Effector CD4-positive, alpha-beta T cell (primary cell): ENCODE data around the gene NOX3. TPM values are rescaled to one million over a fixed set of nuclear protein-coding genes. Genes with fewer than 3 reads are reported as not detected.
"Not testable (repeated sequence)": the region's sequence is repeated elsewhere in the genome, so short reads cannot be mapped to it uniquely, and the experiment has no call there.

Source experiments
- DNase-seq: peaks from one replicate; pipeline ENCODE4 v3.0.0-alpha.2; 2020
- total RNA-seq: gene quantifications from one replicate; lab custom pipeline; 2026; lab: John Stamatoyannopoulos, UW

NOX3 gene, protein sequence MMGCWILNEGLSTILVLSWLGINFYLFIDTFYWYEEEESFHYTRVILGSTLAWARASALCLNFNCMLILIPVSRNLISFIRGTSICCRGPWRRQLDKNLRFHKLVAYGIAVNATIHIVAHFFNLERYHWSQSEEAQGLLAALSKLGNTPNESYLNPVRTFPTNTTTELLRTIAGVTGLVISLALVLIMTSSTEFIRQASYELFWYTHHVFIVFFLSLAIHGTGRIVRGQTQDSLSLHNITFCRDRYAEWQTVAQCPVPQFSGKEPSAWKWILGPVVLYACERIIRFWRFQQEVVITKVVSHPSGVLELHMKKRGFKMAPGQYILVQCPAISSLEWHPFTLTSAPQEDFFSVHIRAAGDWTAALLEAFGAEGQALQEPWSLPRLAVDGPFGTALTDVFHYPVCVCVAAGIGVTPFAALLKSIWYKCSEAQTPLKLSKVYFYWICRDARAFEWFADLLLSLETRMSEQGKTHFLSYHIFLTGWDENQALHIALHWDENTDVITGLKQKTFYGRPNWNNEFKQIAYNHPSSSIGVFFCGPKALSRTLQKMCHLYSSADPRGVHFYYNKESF
- total RNA-seq: not detected

DNA sequence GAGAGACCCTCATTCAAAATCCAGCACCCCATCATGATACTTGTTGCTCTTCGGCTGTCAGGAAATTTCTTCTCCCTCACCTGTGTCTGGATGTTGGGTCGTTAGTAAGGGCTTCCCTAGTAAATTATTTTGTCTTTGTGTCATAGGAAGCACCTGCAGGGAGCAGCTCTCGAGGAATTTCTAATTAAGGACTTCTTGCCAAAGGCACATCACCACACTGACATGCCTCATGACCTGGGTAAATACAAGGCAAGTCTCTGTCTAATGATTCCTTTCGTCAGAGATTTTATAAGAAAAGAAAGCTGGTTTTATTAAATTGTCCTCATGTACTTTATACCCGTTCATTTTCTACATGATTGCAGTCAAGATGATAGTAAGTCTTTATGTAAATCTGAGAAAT is at the start of gene NOX3:
Gene NOX3, minus strand, starts transcription at position 74 of the 400 bp plus-strand sequence. Its CDS starts 39 bp downstream, at position 35.
- DNase-seq: no peak

DNA sequence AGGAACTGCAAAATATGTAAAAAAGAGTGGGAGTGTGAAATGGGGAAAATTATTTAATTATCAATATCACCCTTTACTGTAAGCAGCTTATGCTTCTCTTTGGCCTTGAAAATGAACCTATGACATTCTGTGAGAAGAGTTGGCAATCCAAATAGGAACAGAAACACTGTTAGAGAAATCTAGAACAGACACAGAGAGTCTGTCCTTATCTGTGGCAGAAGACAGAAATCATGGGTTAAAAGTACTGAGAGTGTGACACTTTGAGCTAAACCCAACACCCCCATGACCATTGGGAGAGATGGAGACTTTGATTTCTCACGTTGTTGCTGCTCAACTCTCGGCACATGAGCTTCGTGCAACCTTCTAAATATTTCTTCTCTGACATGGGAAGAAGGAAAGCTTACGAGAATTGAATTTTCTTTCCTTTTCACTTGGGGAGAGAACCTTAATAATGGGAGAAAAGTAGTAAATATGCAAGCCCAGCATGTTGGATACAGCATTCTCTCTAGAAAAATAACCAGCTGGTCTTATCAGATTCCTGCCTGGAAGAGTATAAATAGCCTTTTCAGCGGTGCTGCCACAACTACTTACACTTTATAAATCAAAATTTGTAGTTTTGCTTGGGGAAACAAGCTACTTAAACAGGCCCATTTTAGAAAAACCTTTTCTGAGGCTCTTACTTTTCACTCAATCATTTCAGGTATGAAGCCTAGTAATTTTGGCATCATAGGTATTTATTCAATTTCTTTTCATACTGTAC is 49.4 kb upstream of the NOX3 start:
- no peak for DNase-seq

DNA sequence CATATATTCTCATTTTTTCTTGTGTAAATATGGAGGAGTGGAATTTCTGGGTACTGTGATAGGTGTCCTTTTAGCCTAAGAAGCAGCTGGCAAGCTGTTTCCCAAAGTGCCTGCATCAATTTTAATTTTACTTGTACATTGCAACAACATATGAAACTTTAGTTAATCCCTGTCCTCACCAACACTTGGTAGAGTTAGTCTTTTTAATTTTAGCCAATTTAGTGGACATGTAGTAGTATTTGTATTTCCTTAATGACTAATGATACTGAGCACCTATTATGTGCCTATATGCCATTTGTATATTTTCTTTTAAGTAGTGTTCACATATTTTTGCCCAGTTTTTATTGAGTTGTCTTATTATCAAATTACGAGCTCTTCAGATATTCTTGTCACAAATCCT is 46.8 kb upstream of the NOX3 start:
- no peak for DNase-seq

DNA sequence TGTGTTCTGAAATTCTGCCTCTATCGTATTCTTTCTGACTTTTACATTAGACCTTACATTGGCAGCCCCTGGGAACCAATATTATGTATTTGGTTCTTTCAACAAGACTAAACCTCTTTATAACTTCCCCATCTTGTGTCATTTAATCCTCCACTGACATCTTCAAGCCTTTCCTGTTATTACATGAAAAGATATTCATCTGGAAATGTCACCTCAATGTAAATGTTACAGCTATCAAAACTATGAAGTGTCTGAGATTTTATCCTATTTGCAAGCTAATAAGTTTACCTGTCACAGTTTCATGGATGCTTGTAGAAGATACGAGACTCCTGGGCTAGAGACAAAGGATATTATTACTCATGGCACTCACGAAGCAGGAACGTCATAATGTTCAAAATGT is 43.9 kb upstream of the NOX3 start:
- DNase-seq: no peak

DNA sequence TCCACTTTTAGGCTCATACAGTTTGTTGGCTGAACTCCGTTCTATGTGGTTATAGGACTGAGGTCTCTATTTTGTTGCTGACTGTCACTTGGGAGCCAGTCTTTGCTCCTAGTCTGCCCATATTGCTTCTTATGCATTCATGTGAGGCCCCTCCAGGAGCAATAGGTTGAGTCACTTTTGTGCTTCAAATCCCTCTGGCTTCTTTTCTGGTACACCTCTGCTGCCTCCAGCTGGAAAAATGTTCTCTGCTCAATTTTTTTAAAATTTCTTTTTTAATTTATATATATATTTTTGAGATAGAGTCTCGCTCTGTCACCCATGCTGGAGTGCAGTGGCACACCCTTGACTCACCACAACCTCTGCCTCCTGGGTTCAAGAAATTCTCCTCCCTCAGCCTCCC is 42.7 kb upstream of the NOX3 start:
- no peak for DNase-seq

DNA sequence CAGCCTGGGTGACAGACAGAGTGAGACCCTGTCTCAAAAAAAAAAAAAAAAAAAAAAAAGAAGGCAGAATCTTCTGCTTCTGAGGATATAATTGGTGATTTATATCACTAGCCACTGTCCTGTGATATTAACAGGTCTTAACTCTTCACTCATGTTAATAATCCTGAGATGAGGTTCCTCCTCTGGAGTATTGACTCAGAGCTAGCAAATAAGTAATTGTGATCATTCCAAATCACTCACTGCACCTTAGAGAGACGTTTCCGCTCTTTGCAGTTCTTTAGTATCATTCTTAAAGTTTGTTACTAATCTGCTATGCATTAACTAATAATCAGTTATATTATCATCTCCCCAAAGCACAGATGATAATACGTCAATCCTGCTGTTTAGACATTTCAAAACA is 41.6 kb upstream of the NOX3 start:
- no peak for DNase-seq

DNA sequence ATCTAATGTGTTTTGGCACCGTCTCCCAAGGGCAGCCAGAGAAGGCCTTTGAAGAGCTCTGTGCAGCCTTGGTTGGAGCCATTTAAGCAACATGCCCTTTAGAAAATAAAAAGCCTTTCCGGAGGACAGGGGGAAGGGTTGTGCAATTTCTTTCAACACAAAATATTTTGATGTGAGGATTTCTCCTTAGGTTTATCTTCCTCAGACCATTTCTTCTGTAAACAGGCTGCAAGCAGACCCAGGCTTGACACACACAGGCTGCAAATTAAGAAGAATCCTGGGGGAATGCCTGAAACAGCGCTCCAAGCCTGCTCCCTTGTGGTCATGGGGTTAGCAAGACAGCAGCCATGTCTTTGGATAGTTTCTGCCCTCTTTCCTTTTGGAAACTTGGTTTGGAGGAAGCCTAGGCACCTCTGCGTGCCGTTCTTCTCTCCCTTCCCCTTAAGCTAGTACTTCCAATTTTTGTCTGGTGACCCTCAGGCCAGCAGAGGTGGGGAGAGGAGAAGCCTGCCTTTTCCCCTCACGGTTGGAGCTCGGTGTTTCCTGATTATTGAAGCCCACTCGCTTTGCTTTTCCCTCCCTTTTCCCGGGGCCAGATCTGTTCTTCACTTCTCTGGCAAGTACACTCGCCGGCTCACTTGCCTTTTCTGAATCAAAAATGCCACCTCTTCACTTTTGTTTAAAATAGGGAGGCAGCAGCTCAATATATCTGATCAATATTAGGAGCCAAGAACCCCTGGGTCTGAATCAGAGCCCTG is 39.6 kb upstream of the NOX3 start:
- no peak for DNase-seq

DNA sequence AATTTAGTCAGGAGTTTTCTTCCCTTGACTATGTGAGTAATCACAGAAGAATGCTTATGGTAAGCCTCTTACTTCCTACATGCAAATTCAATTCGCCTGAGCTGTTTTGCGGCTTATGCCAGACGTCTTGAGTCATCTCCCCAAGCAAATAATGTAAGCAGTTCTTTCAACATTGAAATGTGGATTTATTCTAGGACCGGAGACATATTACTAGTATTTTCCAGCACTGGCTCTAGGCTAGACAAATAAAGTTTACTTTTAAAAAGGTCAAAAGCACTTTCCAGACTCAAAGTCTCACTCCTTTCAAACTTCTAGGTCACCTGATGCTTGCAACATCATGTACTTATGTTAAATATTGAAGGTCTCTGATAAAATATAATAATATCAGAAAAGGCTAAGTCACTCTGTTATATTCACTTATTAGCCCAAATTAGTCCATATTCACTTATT is 38.1 kb upstream of the NOX3 start:
- DNase-seq: no peak

DNA sequence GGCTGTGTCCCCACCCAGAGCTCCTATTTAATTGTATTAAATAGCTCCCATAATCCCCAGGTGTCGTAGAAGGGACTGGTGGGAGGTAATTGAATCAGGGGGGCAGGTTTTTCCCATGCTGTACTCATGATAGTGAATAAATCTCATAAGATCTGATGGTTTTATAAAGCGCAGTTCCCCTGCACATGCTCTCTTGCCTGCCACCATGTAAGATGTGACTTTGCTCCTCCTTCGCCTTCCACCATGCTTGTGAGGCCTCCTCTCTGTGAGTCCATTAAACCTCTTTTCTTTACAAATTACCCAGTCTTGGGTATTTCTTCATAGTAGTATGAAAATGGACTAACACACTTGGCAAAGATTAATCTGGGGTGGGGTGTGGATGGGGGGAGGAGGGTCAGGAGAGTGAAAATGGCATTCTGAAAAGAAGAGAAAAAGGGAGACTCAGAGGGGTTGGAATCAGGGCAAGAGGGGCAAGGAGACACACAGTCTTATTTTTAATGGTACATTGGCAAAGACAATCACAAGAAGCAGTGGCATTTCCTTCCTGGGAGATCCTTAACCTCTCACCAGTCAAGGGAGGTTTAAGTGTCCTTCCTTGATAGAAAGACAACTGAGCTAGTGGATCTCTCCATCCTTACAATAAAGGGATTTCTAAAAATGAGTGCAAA is 37.5 kb upstream of the NOX3 start:
- no peak for DNase-seq

DNA sequence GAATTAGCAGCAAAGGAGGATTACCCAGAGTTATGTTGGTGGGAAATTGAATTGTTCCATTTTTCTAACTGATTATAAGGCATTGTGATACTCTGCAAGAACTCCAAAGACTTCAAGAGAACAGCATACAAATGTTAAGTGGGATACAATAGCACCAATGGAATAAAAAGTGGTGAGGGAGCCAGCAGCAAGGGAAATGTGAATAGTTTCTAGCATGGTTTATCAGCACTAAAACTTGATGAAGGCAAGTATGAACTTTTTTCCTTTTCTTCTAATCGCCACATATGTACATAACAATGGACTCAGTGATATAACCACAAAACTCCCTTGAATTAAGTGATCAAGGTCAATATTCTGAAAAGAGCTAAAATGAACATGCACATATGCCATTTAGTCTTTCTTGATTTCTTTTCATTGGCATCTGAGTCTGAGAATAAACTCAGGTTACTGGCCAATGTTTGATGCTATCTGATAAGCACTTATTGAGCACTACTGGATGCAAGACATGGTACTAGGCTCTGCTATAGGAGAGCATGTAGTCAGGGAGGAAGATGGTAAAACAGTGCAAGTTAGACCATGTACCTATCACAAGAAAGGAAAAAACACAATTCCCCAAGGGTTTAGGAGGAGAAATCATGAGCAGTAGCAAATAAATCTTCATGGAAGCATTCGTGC is 36.6 kb upstream of the NOX3 start:
- DNase-seq: no peak

DNA sequence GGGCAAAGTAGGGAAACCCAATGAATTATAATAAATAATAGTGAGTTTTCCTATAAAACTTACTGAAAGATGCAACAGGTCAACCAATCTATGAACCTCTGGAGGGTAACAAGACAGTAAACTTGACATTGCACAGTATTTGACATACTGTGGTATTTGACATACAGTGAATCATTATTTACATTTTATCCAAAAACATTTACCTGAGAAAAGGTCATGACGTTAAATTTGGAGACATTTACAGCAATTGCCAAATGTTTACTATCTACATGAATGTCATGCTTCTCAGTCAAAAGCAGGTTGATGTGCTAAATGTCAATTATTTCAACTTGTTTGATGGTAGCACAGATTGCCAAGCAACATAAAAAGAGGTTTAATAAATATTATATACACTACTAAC is 35.8 kb upstream of the NOX3 start:
- DNase-seq: no peak

DNA sequence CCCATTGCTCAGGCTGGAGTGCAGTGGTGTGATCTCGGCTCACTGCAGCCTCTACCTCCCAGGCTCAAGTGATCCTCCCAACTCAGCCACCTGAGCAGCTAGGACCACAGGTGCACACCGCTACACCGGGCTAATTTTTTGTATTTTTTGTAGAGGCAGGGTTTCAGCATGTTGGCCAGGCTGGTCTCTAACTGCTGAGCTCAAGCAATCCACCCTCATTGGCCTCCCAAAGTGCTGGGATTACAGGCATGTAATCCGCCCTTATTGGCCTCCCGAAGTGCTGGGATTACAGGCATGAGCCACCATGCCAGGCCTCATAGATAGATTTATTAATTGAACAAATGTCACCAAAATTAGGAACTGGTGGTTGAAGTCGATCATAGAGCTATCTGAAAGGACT is 32.6 kb upstream of the NOX3 start:
- DNase-seq: not testable (repeated sequence)

DNA sequence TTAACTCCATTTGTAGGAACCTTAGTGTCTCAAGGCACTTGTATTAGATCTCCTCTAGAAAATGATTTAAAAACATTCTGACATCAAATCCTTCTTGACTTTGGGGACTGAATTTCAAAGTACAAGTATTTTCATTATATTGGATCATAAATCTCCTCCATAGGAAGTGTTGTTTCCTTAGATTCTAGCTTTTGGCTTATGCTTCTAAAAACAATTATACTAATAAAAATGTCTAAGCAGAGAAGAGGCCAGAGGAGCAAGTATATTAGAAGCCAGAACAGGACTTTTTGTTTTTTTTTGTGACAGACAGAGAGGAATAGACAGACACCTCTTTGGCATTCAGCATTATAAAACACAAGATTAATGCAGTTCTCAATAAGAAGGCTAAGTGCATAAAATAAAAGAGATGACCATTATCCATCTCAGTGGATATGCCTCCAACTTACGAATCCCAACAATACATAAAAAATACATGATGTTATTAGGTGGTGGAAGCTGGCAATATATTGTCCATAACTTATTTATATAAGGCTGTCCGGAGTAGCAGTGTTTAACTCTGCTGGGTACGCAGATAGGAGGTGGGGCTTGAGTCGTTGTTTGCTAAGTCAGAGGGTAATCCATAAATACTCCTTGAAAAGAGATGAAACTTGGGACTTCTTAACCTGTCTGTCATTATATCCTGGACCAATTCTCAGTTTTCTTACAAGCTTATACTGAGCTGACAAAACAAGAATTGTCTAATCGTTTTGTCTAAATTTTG is 31.9 kb upstream of the NOX3 start:
- no peak for DNase-seq

DNA sequence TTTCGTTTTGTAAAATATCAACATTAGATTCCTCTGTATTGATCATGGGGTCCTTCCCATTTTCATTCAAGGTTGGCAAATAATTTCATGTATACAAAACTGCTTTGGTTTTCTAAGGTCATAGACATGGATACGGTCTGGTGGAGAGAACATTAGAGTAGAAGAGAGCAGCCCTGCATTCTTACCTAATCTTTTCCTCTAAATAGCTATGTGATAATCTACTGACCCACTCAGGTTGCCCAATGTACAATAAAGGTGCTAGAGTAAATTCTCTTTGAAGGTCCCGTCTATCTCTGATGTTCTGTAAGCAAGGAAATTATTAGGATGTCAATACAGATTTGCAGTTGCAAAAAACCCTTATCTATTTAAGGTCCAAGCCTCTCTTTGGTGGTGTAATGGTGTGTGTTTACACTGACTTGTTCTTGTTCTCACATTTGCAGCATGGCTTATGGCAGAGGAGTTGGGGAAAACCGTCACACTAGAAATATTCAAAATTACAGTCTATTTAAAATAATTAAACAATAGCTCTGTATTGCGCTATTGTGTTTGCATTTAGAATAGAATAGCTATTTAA is 31.2 kb upstream of the NOX3 start:
- no peak for DNase-seq

DNA sequence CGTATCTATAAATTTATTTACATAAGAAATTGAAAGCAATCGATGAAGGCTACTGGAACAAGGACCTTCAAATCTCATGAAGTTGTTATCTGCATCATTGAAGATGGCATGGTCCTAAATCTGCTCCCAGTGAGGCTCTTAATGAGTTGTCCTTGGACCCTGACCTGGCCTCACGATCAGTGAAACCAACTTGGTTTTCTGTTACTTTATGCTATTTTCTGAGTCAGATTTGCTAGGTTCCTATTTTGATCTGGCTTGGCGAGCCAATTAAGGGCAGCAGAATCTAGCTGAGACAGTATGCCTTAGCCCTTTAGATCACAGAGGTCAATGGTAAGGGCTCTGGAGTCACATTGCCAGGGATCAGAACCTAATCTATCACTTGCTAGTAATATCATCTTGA is 30.1 kb upstream of the NOX3 start:
- DNase-seq: no peak

DNA sequence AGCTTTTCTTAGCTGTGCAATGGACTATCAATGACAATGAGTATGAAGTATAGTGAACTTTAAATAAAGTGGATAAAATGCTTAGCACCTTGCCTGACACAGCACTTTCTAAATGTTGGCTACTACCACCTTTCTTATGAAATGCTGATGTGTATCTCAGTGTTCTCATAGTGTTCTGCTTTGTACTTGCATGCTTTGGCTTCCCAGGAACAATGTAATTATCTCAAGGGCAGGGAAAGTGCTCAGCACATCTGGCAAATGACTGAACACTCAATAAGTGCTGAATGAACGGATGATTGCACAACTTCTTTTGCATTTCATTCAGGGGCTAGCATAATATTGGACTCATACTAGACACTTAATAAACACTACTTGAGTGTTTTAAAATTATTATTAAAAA is 28.2 kb upstream of the NOX3 start:
- no peak for DNase-seq

DNA sequence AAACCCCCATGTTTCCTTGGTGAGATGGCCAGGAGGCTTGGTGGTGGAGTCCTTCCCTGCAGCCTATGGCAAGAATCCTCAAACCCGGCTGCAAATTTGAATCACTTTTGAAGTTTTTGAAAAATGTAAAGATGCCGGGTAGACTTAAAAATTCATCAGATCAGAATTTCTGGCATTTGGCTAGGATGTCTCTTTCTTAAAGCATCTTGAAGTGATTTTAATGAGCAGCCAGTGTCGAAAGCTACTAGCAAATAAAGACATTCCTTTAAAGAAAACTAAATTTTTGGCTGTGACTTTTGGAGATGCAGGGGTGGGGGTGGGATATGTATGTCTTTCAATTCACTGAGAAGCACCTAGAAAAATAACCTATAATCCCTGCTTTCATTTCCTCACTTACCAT is 25.6 kb upstream of the NOX3 start:
- DNase-seq: no peak

DNA sequence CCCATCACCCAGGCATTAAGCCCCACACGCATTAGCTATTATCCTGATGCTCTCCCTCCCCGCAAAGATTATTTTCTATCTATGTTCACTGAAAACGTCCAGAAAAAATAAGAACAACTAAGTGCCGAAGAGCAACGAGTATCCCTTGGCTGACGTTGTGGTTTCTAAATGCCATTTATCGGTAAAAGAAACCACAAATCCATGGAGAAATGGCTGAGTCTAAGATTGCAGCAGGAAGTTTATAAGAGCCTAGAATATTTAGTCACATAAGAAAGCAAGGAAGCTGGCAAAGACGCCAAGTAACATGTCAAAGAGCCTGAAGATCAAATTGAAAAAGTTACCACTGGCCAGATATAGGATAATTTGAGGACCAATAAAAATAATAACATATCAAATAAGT is 18.1 kb upstream of the NOX3 start:
- no peak for DNase-seq

DNA sequence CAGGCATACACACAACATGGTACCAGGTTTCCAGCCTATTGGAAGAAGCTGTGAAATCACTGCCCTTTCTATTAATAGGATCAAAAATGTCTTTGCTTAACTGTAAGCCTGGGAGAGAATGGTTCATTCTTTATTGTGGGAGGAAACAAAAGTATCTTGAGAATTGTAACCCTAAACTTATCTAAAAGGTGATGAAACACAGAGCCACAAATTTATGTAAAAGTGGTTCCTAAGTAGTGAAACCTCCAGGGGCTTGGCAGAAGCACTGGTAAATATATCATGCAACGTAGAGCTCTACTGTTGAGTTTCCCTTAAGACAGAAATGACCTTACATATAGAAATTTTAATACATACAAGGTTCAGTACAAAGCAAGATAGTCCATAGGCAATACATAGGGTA is 17.2 kb upstream of the NOX3 start:
- no peak for DNase-seq

DNA sequence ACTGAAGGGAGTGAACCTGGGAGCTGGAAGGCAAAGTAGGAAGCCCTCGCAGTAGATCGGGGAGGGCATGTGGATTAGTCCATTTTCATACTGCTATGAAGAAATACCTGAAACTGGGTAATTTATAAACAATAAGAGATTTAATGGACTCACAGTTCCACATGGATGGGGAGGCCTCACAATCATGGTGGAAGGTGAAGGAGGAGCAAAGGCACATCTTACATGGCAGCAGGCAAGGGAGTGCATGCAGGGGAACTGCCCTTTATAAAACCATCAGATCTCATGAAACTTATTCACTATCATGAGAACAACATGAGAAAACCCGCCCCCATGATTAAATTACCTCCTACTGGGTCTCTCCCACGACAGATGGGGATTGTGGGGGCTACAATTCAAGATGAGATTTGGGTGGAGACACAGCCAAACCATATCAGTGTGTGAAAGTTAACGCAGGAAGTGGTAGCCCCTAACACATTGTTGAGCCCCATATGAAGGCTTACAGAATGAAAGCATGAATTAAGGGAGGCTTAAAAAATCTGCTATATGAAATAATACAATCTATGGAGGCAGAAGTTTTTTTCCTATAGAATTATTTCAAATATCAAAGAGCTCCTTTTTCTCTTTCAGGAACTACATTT is 15.5 kb upstream of the NOX3 start:
- DNase-seq: not testable (repeated sequence)
